ENCODE data around the gene NATD1. TPM values are rescaled to one million over a fixed set of nuclear protein-coding genes. Genes with fewer than 3 reads are reported as not detected.

The NATD1 gene
- total RNA-seq, 1 donor from 2014 or later: 4.2 TPM

DNA sequence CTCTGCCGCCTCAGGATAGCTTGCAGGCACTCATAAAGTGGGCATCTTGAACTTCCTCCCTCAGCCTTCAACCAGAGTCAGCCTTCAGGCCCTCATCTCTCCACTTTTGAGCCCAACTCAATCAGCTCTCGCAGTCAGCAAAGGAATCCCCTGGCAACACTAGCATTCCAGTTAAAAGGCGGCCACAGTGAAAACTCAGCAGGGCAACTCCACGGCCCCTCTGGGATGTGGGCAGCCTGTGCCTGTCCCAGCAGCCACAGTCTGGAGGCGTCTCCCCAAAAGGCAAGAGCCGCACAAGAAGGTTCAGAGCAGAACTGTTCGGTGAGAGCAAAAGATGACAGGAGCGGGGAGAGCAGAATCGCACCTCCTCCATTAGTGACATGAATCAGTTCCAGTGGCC is 48.3 kb downstream of the NATD1 start:
- TF ChIP-seq POLR2AphosphoS5 (IDR thresholded peaks at IDR 0.05; ENCODE audit: insufficient read depth in 1 of 2, low read depth in 1 of 2) (no peak), POLR2A (IDR thresholded peaks at IDR 0.05) (no peak)
- TF ChIP-seq, protein P1, sequence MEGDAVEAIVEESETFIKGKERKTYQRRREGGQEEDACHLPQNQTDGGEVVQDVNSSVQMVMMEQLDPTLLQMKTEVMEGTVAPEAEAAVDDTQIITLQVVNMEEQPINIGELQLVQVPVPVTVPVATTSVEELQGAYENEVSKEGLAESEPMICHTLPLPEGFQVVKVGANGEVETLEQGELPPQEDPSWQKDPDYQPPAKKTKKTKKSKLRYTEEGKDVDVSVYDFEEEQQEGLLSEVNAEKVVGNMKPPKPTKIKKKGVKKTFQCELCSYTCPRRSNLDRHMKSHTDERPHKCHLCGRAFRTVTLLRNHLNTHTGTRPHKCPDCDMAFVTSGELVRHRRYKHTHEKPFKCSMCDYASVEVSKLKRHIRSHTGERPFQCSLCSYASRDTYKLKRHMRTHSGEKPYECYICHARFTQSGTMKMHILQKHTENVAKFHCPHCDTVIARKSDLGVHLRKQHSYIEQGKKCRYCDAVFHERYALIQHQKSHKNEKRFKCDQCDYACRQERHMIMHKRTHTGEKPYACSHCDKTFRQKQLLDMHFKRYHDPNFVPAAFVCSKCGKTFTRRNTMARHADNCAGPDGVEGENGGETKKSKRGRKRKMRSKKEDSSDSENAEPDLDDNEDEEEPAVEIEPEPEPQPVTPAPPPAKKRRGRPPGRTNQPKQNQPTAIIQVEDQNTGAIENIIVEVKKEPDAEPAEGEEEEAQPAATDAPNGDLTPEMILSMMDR (IDR thresholded peaks at IDR 0.05): no peak
- intact Hi-C loops (cut with DNase I): no loop called here
- no peak overlapping the region for H3K4me3 ChIP-seq
- H3K27ac ChIP-seq: no peak overlapping the region
- no peaks in the 10 kb centered on the region for H3K9me3 ChIP-seq
- DNase-seq (ENCODE audit: extremely low spot score in 2 of 2): no peak
- H3K4me1 ChIP-seq: peaks cover 72% of the 10 kb centered on the region
- H3K36me3 ChIP-seq: peaks cover 0 to 17% of the 10 kb centered on the region in 2 donors
- no peaks in the 10 kb centered on the region for H3K27me3 ChIP-seq

GRCh38 chr17:21202512-21202911 is 50.7 kb downstream of the NATD1 start:
- intact Hi-C loops (cut with DNase I): no loop called here
- no peak for DNase-seq (ENCODE audit: extremely low spot score in 2 of 2)
- H3K27me3 ChIP-seq: no peaks in the 10 kb centered on the region
- peaks cover 69% of the 10 kb centered on the region for H3K4me1 ChIP-seq
- TF ChIP-seq POLR2AphosphoS5 (IDR thresholded peaks at IDR 0.05; ENCODE audit: insufficient read depth in 1 of 2, low read depth in 1 of 2): no peak
- TF ChIP-seq, protein P1 (IDR thresholded peaks at IDR 0.05): no peak
- TF ChIP-seq POLR2A (IDR thresholded peaks at IDR 0.05): no peak
- no peaks in the 10 kb centered on the region for H3K9me3 ChIP-seq
- peaks cover 0 to 18% of the 10 kb centered on the region in 2 donors for H3K36me3 ChIP-seq
- H3K4me3 ChIP-seq: no peak overlapping the region
- H3K27ac ChIP-seq: peak overlapping the region; percentile 46

- H3K27me3 ChIP-seq: no peaks in the 10 kb centered on the region
- peaks cover 69% of the 10 kb centered on the region for H3K4me1 ChIP-seq
- peaks cover 0 to 17% of the 10 kb centered on the region in 2 donors for H3K36me3 ChIP-seq
- H3K27ac ChIP-seq: peak overlapping the region; percentile 46
- intact Hi-C loops (cut with DNase I): no loop called here
- no peaks in the 10 kb centered on the region for H3K9me3 ChIP-seq
- TF ChIP-seq POLR2AphosphoS5 (IDR thresholded peaks at IDR 0.05; ENCODE audit: insufficient read depth in 1 of 2, low read depth in 1 of 2) (no peak), POLR2A (IDR thresholded peaks at IDR 0.05) (no peak)
- TF ChIP-seq, protein P1 (IDR thresholded peaks at IDR 0.05): no peak
- DNase-seq (ENCODE audit: extremely low spot score in 2 of 2): no peak
- H3K4me3 ChIP-seq: no peak overlapping the region
Measured at GRCh38 chr17:21201874-21202273, 51.3 kb downstream of the NATD1 start.

DNA sequence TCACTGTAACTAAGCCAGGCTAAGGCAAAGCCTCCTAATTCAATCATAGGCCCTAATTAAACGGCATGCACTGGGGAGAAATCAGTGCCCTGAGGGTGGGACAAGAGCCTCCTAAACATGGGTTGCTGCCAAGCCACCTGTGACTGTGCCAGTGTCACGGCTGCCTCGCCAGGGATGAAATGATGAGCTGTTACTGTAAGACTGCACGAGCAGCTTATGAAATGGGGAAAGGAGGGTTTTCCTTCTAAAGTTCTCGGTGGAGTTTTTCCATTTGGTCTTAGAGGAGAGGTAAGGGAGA is 52.0 kb downstream of the NATD1 start:
- intact Hi-C loops (cut with DNase I): no loop called here
- DNase-seq (ENCODE audit: extremely low spot score in 2 of 2): no peak
- H3K27ac ChIP-seq: peak overlapping the region; percentile 46
- H3K4me3 ChIP-seq: no peak overlapping the region
- H3K9me3 ChIP-seq: no peaks in the 10 kb centered on the region
- TF ChIP-seq POLR2A (IDR thresholded peaks at IDR 0.05): no peak
- H3K27me3 ChIP-seq: no peaks in the 10 kb centered on the region
- H3K4me1 ChIP-seq: peaks cover 70% of the 10 kb centered on the region
- H3K36me3 ChIP-seq: peaks cover 0 to 16% of the 10 kb centered on the region in 2 donors

DNA sequence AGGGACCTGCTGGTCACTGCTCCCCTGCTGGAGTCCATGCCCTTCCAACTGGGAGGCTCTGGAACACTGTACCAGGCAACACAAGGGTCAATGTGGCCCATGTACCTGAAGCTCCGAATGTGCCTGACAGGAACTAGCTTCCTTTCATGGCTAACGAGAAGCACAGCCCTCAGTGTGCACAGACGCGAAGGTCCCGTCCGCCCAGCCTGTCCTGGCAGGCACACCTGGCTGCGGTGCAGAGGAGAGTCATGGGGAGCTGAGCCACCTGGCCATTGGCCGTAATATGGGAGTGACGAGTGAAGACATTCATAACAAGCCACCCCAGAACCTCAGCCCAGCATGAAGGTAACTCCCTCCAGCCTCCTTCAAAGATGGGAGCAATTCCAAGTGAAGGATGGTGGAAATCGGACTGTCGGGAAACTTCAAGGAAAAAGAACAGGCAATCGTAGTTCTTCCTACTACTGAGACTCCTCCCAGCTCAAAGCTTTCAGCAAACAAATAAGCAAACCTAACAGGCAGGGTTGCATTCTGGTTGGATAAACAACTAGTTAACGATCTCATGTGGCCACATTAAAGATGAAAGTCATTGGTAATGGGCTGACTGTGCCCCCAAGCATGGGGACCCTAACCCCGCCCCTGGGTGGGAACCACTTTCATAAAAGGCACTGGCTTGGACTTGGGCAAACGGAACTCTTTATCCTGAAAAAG is 52.5 kb downstream of the NATD1 start:
- Histone ChIP-seq H3K4me1 (peaks cover 75% of the 10 kb centered on the region), H3K27ac (peak overlapping the region; percentile 46), H3K4me3 (no peak overlapping the region), H3K27me3 (no peaks in the 10 kb centered on the region), H3K9me3 (no peaks in the 10 kb centered on the region), H3K36me3 (peaks cover 0 to 16% of the 10 kb centered on the region in 2 donors)
- intact Hi-C loops (cut with DNase I): no loop called here
- DNase-seq (ENCODE audit: extremely low spot score in 2 of 2): no peak
- TF ChIP-seq POLR2AphosphoS5 (IDR thresholded peaks at IDR 0.05; ENCODE audit: insufficient read depth in 1 of 2, low read depth in 1 of 2) (no peak), POLR2A (IDR thresholded peaks at IDR 0.05) (no peak)
- TF ChIP-seq, protein P1 (IDR thresholded peaks at IDR 0.05): no peak
